Activated CD8-positive, alpha-beta memory T cell treated with anti-CD3 and anti-CD28 coated beads, Interleukin-2, amount 50 U/mL, for 4 hours (primary cell): ENCODE results near the gene DAD1.
"Not testable (repeated sequence)": the region's sequence is repeated elsewhere in the genome, so short reads cannot be mapped to it uniquely, and the experiment has no call there.

ENCODE experiments used
- DNase-seq: peaks from one replicate; pipeline ENCODE4 v3.0.0-alpha.2; 2020

The DAD1 gene

GRCh38 chr14:22549981-22550673, 38.9 kb downstream of the DAD1 start:
- DNase-seq, result peak; percentile 58

GRCh38 chr14:22549324-22549962, 39.6 kb downstream of the DAD1 start:
- no peak for DNase-seq

DNA sequence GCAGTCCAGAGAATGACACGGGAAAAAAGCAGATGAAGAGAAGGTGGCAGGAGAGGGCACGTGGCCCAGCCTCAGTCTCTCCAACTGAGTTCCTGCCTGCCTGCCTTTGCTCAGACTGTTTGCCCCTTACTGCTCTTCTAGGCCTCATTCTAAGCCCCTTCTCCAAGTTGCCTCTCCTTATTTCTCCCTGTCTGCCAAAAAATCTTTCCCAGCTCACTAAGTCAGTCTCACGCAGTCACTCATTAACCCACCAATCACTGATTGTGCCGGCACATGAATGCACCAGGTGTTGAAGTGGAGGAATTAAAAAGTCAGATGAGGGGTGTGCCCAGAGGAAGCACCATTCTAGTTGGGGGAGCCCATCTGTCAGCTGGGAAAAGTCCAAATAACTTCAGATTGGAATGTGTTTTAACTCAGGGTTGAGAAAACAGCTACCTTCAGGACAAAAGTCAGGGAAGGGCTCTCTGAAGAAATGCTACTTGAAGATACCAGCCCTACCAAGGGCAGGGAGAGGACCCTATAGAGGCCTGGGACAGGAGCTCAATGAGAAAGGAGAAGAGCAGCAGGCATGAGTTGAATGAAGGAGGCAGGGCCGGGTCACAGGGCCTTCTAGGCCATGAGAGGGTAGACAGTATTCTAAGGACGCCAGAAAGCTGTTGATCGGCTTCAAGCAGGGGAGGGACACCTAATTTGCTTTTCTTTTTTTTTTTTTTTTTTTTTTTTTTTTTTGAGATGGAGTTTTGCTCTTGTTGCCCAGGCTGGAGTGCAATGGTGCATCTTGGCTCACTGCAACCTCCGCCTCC, 40.9 kb downstream of the DAD1 start:
- no peak for DNase-seq

DNA sequence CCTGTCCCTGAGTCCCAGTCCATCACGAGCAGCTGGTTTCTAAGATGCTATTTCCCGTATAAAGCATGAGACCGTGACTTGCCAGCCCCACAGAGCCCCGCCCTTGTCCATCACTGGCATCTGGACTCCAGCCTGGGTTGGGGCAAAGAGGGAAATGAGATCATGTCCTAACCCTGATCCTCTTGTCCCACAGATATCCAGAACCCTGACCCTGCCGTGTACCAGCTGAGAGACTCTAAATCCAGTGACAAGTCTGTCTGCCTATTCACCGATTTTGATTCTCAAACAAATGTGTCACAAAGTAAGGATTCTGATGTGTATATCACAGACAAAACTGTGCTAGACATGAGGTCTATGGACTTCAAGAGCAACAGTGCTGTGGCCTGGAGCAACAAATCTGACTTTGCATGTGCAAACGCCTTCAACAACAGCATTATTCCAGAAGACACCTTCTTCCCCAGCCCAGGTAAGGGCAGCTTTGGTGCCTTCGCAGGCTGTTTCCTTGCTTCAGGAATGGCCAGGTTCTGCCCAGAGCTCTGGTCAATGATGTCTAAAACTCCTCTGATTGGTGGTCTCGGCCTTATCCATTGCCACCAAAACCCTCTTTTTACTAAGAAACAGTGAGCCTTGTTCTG, 41.6 kb downstream of the DAD1 start:
- no peak for DNase-seq

DNA sequence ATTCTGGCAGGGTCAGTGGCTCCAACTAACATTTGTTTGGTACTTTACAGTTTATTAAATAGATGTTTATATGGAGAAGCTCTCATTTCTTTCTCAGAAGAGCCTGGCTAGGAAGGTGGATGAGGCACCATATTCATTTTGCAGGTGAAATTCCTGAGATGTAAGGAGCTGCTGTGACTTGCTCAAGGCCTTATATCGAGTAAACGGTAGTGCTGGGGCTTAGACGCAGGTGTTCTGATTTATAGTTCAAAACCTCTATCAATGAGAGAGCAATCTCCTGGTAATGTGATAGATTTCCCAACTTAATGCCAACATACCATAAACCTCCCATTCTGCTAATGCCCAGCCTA, 42.3 kb downstream of the DAD1 start:
- no peak for DNase-seq

DNA sequence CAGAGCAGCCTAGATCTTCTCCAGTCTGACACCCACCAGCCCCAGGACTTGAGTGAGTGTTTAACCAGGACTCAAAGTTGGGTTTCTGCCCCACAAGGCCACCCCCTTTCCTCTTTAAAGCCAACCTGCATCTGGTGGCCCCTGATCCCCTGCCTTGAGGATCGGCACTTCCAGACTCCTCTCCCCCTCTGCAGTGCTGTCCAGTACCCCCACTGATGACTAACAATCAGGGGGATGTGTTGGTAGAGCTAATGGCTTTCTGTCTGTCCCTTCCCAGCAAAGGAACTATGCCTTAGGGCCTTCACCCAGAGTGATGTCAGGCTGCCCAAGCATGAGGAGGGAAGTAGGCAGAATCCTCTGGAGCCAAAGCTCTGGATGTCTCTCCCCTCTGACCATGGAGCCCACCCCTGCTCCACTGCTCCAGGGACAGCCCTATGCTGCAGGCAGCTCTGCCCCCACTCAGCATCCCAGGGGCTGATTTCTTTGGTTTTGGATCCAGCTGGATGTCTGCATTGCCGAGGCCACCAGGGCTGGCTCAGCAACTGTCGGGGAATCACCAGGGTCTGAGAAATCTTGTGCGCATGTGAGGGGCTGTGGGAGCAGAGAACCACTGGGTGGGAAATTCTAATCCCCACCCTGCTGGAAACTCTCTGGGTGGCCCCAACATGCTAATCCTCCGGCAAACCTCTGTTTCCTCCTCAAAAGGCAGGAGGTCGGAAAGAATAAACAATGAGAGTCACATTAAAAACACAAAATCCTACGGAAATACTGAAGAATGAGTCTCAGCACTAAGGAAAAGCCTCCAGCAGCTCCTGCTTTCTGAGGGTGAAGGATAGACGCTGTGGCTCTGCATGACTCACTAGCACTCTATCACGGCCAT, 42.9 kb downstream of the DAD1 start:
- no peak for DNase-seq

GRCh38 chr14:22544881-22545420, 44.1 kb downstream of the DAD1 start:
- no peak for DNase-seq

DNA sequence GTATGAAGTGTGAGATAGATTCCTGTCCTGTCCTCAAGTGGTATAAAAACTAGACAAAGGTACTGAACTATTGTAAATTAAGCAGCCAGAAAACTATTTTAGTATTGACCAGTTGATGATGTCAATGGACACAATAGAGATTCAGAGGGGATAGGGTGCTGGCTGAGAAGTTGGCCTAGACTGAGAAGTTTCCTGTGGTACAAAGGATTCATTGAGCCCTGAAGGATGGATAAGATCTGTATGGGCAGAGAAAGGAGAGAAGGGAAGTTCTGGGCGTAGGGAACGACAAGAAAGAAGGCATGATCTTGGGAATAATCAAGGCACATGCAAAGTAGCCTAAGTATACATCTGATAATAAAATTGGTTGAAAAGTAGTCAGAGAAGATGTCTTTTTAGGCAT, 44.6 kb downstream of the DAD1 start:
- DNase-seq, result no peak

DNA sequence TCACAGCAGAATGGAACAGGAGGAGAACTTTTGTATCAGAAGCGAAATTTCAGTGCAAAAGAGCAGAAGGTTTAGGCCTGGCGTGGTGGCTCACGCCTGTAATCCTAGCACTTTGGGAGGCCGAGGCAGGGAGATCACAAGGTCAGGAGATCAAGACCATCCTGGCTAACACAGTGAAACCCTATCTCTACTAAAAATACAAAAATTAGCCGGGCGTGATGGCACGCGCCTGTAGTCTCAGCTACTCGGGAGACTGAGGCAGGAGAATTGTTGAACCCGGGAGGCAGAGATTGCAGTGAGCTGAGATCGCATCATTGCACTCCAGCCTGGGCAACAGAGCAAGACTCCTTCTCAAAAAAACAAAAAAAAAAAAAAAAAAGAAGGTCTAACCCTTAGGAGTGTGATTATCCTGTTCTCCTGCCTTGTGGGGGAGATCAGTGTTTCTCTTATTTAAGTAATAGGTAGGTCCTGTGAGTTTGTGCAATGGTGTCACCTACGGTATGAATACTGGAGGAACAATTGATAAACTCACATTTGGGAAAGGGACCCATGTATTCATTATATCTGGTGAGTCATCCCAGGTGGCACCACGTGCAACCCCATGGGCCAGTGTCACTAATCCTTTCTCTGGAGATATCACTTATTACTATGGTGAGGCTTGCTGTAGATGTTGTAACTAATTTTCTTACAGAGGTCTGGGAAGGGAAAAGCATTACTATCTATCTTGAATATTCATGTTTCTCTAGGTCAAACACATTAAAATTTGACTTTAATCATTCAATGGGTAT, 45.3 kb downstream of the DAD1 start:
- not testable (repeated sequence) for DNase-seq

DNA sequence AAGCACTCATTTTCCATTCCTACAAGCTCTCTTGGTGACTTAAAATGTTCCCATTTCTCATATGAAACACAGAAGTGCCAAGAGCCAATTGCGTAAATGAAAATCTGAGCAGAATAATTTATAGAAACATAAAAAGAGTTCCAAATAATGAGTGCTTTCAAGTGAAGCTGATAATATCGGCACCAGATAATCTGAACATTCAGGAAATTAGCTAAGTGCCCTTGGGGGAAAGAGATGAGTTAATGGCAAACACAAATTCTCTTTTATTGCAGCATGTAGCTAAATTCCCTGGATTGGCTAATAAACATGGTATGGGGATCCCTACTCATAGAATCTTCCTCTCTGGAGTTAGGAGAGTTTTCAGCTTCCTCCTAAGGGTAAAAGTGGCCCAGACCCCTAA, 46.7 kb downstream of the DAD1 start:
- DNase-seq, result no peak

GRCh38 chr14:22541721-22542120, 47.3 kb downstream of the DAD1 start:
- no peak for DNase-seq

DNA sequence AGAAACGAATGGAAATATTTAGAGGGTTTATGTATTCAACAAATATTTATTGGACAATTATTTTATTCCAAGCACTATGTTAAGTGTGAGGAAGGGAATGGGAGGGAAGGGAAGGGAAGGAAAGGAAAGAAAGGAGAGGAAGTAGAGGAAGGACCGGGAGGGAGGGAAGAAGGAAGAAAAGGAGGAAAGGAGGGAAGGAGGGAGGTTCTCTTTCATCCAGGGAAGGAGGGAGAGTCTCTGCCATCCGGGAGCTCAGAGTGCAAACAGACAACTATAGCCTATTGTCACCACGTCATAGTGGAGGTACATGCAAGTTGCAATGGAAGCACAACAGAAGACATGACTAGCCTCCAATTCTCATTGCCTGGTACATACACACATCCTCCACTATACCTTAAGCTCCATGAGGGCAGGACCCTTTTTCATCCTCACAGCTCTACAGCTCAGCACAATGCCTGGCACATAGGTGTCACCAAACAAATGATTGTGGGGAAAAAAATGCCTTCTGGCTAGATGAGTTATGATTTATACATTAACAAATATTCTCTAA, 48.1 kb downstream of the DAD1 start:
- no peak for DNase-seq

GRCh38 chr14:22540293-22540692, 48.7 kb downstream of the DAD1 start:
- DNase-seq, result no peak

DNA sequence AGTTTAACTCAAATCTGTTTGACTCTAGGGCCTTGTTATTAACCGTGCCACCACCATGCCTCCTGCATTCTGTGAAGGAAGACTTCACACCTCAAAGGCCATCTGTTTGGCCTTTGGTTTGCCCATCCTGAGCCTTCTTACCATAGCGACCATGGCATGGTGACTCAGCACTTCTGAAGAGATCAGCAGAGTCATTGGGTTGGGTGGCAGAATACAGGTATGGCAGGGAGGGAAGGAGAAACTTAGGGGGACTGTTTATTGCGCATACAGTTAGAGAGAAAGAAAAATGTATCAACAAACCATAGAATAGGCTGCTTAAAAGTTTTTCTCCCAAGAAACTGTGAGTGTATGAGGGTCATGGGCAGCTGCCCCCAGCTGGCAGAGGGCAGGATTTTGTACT, 49.2 kb downstream of the DAD1 start:
- DNase-seq, result no peak

- no peak for DNase-seq
Measured at GRCh38 chr14:22538671-22539228, 50.3 kb downstream of the DAD1 start.

DNA sequence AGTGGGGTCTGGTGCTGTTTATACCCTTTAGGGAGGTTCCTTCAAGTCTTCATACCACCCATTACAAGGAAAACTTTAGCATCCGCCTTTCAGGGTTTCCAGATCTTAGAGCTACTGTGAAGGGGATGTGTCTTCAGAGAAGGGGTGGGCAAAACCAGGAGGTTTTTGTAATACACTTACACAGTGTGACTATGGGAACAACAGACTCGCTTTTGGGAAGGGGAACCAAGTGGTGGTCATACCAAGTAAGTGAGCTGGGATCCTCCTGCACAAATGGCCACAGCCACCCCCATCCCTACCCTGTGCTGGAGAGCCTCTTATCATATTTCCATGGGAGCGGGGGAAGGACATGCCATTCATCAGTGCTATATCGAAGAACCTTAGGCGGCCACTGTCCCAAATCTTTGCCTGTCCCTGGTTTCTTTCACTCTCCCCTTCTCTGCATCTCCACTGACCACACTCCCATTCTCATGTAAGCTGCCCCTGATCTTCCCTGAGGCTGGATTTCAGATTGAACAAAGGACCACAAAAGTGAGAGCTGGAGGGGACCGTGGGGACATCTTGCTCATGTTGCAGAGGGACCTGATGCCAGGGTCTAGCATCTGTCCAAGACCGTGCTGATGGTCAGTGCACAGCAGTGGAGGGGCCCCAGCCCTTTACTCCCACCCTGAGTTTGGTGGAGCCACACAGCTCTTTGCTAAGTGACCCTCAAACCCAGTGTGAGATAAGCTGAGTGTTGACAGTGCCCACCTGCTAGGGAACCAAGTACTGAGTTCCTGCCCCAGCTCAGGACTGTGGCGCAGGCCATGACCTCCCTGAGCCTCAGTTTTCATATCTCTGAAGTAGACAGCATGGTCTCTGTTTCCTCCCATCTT, 51.4 kb downstream of the DAD1 start:
- no peak for DNase-seq

- peak; percentile 84 for DNase-seq
Measured at GRCh38 chr14:22536853-22537338, 52.1 kb downstream of the DAD1 start.

DNA sequence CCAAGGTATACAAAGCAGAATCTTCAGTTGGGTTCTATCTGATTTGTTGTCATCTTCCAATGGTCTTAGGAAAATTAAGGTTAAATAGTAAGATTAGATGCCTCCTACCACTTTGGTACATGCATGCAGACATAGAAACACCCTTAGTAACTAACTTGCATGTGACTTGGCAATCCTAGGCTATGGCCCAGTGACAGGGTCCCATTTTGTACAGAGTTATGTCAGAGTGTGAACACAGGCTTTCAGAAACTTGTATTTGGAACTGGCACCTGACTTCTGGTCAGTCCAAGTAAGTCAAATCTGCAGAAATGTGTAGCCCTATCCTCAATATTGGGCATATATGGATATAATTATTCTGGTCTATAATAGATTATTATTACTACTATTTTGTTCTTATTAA, 53.1 kb downstream of the DAD1 start:
- DNase-seq, result no peak

DNA sequence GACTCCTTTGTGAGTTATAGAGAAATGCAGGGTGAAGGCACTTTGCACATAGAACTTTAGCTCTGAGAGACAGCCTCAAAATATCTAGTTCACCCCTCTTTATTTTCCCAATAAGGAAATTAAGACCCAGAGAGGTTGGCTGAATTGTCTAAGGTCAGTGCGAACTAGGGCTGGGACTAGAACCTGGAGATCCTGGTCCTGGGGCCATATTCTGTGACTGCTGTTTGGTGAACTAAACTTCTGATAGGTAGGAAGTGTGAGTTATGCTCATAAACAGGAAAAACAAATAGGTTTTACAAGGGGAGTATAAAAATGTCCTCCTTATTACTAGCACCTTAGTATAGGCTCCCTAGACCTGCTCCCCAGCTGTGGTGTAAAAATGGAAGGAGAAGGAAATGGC, 53.9 kb downstream of the DAD1 start:
- DNase-seq, result no peak

DNA sequence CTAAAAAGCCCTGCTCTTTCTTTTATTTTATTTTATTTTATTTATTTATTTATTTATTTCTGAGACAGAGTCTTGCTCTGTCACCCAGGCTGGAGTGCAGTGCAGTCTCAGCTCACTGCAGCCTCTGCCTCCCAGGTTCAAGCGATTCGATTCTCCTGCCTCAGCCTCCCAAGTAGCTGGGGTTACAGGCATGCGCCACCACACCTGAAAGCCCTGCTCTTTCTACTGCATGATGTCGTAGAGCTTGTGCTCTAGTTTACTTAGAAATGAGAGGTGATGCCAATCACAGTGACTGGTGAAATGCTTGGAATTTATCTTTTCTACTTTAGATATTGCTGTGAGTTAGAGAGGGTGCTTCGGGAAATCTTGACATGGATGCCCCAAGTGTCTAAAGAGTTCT, 54.5 kb downstream of the DAD1 start:
- DNase-seq, result no peak
